ENCODE data around the gene MRGPRX4.

Gene MRGPRX4

DNA sequence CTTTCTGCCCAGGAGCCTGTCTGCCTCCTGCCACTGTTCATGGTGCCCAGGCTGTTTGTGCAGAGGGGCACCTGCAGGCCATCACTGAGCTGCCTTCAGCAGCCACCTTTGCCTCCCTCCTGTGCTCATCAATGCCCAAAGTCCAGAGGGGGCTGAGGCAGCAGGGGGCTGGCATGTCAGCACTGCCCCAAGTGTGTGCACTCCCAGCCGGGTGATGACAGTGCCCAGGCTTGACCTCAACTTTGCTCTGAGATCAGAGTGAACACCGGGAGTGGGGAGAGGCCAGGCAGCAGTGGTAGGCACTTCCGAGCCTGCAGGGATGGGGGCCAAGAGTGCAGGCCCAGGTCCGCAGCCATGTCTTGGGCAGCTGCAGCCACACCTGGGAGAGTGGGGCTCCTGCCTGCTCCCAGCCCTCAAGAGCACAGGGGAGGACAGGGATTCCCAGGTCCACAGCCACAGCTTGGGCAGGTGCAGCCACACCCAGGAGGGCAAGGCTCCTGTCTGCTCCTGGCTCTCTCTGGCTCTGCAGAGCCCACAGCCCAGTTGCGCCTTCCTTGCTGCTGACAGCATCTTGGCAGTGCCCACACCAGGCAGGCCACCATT, 48.7 kb downstream of the MRGPRX4 start:
- DNase-seq (ENCODE audit: low read depth), result no peak

- DNase-seq (ENCODE audit: low read depth), result no peak
These were observed 50.3 kb downstream of the MRGPRX4 start for GRCh38 chr11:18222814-18223421.
